HepG2 (cell line): ENCODE measurements around the gene VPREB3. TPM values are rescaled to one million over a fixed set of nuclear protein-coding genes. Genes with fewer than 3 reads are reported as not detected.

Experiments used
- AKAP8 ChIP-seq: sonication (generic); formaldehyde crosslinking; IDR thresholded peaks from 2 replicates; pipeline ENCODE4 v1.5.1; 2020; ENCODE audit warnings: mild to moderate bottlenecking, missing genetic modification reagents
- ARNTL ChIP-seq: sonication (generic); formaldehyde crosslinking; IDR thresholded peaks from 2 replicates; pipeline ENCODE4 v1.4.0; 2020; ENCODE audit warnings: mild to moderate bottlenecking, missing genetic modification reagents
- CCAR2 ChIP-seq: fragments of 200-400 bp; formaldehyde crosslinking; optimal IDR thresholded peaks from 2 replicates; pipeline ENCODE3; 2018; ENCODE audit warnings: low read depth, mild to moderate bottlenecking, low read length, moderate library complexity
- FOXC1 ChIP-seq: sonication (generic); formaldehyde crosslinking; IDR thresholded peaks from 2 replicates; pipeline ENCODE4 v1.8.0; 2022; ENCODE audit warnings: mild to moderate bottlenecking, missing genetic modification reagents, borderline replicate concordance
- HDAC2 ChIP-seq: sonication (generic); formaldehyde crosslinking; IDR thresholded peaks from 2 replicates; pipeline ENCODE4 v1.4.0; 2020; ENCODE audit warnings: missing genetic modification reagents
- HINFP ChIP-seq: sonication (generic); formaldehyde crosslinking; IDR thresholded peaks from 2 replicates; pipeline ENCODE4 v1.4.0; 2020; ENCODE audit warnings: low read depth, mild to moderate bottlenecking, missing genetic modification reagents
- RFXAP ChIP-seq: sonication (generic); formaldehyde crosslinking; IDR thresholded peaks from 2 replicates; pipeline ENCODE4 v1.4.0; 2020; ENCODE audit warnings: missing genetic modification reagents, borderline replicate concordance
- SSRP1 ChIP-seq: IDR thresholded peaks from 2 replicates; pipeline ENCODE4 v1.6.1; 2016; ENCODE audit warnings: control low read depth
- ZNF234 ChIP-seq: sonication (generic); formaldehyde crosslinking; conservative IDR thresholded peaks from 2 replicates; pipeline ENCODE4 v1.5.1; 2020; ENCODE audit warnings: mild to moderate bottlenecking, missing genetic modification reagents
- ZNF432 ChIP-seq: sonication (generic); formaldehyde crosslinking; IDR thresholded peaks from 2 replicates; pipeline ENCODE4 v1.5.0; 2020; ENCODE audit warnings: missing genetic modification reagents, mild to moderate bottlenecking, borderline replicate concordance
- polyA plus RNA-seq, 8 experiments: library from polyadenylated mRNA; depleted of rRNA in 3 of 8; stranded (reverse) in 7 of 8; unstranded in 1 of 8; fragments of >200 nt; fragmentation: Illumina TruSeq in 4 of 8; extraction: Trizol in 4 of 8; gene quantifications; 2 replicates each; pipeline versions ENCODE4 v1.2.1 to v1.2.3, GENCODE V29; 2011 to 2016; ENCODE audit warnings: low read depth in 4 of 8, missing spikeins in 1 of 8, mixed read lengths in 1 of 8; ENCODE audit not compliant: insufficient read depth in 1 of 8
- total RNA-seq, 5 experiments: library from RNA; depleted of rRNA; stranded (reverse); fragments of >200 nt; fragmentation: Illumina TruSeq; extraction: Trizol; gene quantifications; 2 replicates each; pipeline ENCODE4 v1.2.3, GENCODE V29; 2016; ENCODE audit warnings: low read depth in 1 of 5
- TF ChIP-seq, protein P1 (sequence below), 2 experiments: fragments of 450-650 bp in 1 of 2; sonication (generic) in 1 of 2; formaldehyde crosslinking; IDR thresholded peaks; 2 replicates each; pipeline versions ENCODE4 v1.5.0 to v1.8.0; 2020 to 2022; ENCODE audit warnings: mild to moderate bottlenecking in 1 of 2, missing genetic modification reagents in 1 of 2
- TF ChIP-seq, protein P2 (sequence below): IDR thresholded peaks from 2 replicates; pipeline ENCODE4 v1.6.1; 2016; ENCODE audit warnings: missing compliant biosample characterization, missing genetic modification reagents, borderline replicate concordance

Gene VPREB3
- total and polyA plus RNA-seq, 2 of the 13 experiments (the other 11 are each of a cell fraction or from before 2014, with no cell fraction given) = 0.22 TPM; not detected in 1

GRCh38 chr22:23767673-23768548 lies 13.7 kb upstream of the VPREB3 start, which contains the start of gene CHCHD10 (continued):
- no peak for TF ChIP-seq CCAR2
- TF ChIP-seq, protein P1, sequence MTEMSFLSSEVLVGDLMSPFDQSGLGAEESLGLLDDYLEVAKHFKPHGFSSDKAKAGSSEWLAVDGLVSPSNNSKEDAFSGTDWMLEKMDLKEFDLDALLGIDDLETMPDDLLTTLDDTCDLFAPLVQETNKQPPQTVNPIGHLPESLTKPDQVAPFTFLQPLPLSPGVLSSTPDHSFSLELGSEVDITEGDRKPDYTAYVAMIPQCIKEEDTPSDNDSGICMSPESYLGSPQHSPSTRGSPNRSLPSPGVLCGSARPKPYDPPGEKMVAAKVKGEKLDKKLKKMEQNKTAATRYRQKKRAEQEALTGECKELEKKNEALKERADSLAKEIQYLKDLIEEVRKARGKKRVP (CRISPR knock-in tag; IDR thresholded peaks at IDR 0.05) = no peak; a peak in 1 of 4 replicates
- peak; percentile 86; the same call in 1 of the 2 replicates for TF ChIP-seq FOXC1
- TF ChIP-seq RFXAP (CRISPR knock-in tag) = 0 out of 2 replicates have a peak, but pooled peaks have one; percentile 74
- TF ChIP-seq HINFP (CRISPR knock-in tag) = peak; percentile 23; the same call in 1 of the 2 replicates
- peak; percentile 58 for TF ChIP-seq ARNTL (CRISPR knock-in tag)
- TF ChIP-seq ZNF432 (CRISPR knock-in tag) = no peak
- no peak; the same call in 1 of the 2 replicates for TF ChIP-seq AKAP8 (CRISPR knock-in tag)
- TF ChIP-seq SSRP1 = 0 out of 2 replicates have a peak, but pooled peaks have one; percentile 51
- no peak; the same call in 1 of the 2 replicates for TF ChIP-seq ZNF234
- TF ChIP-seq HDAC2 (CRISPR knock-in tag) = no peak; the same call in 1 of the 2 replicates
- TF ChIP-seq, protein P2, sequence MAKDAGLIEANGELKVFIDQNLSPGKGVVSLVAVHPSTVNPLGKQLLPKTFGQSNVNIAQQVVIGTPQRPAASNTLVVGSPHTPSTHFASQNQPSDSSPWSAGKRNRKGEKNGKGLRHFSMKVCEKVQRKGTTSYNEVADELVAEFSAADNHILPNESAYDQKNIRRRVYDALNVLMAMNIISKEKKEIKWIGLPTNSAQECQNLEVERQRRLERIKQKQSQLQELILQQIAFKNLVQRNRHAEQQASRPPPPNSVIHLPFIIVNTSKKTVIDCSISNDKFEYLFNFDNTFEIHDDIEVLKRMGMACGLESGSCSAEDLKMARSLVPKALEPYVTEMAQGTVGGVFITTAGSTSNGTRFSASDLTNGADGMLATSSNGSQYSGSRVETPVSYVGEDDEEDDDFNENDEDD (CRISPR knock-in tag) = no peak; the same call in 1 of the 2 replicates
- TF ChIP-seq, all 625 proteins: peak for 241
